Progenitor cell of endocrine pancreas (in vitro differentiated cells): ENCODE results near the gene OGFOD2. TPM values are rescaled to one million over a fixed set of nuclear protein-coding genes. Genes with fewer than 3 reads are reported as not detected.

Experiments used
- DNase-seq: peaks from one replicate; pipeline ENCODE4 v3.0.0; 2021; ENCODE audit warnings: low spot score; ENCODE audit not compliant: unreplicated experiment
- H3K27ac Mint-ChIP-seq: 2 replicates; pipeline ENCODE4 v1.8.0; 2021; ENCODE audit warnings: mild to moderate bottlenecking, moderate library complexity, mixed read lengths
- H3K27me3 Mint-ChIP-seq: 2 replicates; pipeline ENCODE4 v1.8.0; 2021; ENCODE audit warnings: mixed read lengths
- H3K36me3 Mint-ChIP-seq: 2 replicates; pipeline ENCODE4 v1.8.0; 2022; ENCODE audit warnings: mixed read lengths; ENCODE audit not compliant: insufficient read depth
- H3K4me1 Mint-ChIP-seq: 2 replicates; pipeline ENCODE4 v1.8.0; 2021; ENCODE audit warnings: low read depth, mixed read lengths
- H3K4me3 Mint-ChIP-seq: 2 replicates; pipeline ENCODE4 v1.8.0; 2021; ENCODE audit warnings: low read depth, mild to moderate bottlenecking, moderate library complexity, mixed read lengths
- H3K9me3 Mint-ChIP-seq: 2 replicates; pipeline ENCODE4 v1.8.0; 2021; ENCODE audit warnings: low read depth, mixed read lengths
- microRNA-seq: library from miRNA; unstranded; fragments of <30 nt; microRNA quantifications from one replicate; pipeline ENCODE4 v1.1.0, GENCODE V29; 2020; ENCODE audit warnings: borderline number of aligned reads; ENCODE audit not compliant: unreplicated experiment
- total RNA-seq: library from RNA; stranded (reverse); gene quantifications from 2 replicates; pipeline ENCODE4 v1.2.1, GENCODE V29; 2021
- TF ChIP-seq, protein P1 (sequence below): fragments of 200-600 bp; sonication (generic); IDR thresholded peaks from one replicate; pipeline ENCODE4 v1.5.0; 2021; ENCODE audit warnings: antibody characterized with exemption, mild to moderate bottlenecking; ENCODE audit not compliant: unreplicated experiment

The OGFOD2 gene
- total RNA-seq, 1 donor from 2014 or later: 16.1 TPM

DNA sequence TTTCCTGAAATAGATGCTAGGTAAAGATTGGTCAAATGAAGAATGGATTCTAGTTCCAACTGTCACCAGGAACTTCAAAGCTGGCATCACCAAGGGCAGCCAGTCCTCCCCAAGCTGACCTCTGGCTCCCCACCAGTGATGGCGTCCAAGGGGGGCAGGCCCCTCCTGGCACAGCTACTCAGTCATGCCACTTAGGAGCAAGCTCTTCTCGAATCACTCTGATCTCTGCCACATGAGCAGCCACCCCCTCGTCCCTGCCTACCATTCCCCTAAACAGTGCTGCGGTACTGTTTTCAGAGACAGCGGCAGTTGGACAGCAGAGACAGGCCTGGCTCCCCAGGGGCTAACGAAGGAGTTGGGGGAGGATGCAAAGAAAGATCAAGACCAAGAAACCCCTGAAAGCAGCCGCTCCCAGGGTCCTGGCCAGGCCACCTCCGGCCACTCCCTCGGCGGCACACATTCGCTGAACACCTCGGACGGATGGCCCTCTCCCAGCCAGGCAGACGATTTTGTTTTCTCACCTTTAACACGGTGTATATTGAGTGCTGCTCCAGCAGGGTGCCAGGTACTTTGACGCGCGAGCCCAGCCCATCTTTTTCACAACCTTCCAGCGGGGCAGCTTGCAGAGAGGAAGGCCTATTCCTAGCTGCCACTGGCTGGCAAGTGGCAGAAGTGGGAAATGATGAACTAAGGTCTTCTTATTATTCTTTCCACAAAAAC lies 52.8 kb downstream of the OGFOD2 start:
- H3K9me3 Mint-ChIP-seq: no peaks in the 10 kb centered on the region
- no peak overlapping the region for H3K4me3 Mint-ChIP-seq
- no peaks in the 10 kb centered on the region for H3K4me1 Mint-ChIP-seq
- no peak overlapping the region for H3K27ac Mint-ChIP-seq
- no peak for DNase-seq
- peaks cover 7% of the 10 kb centered on the region for H3K27me3 Mint-ChIP-seq
- TF ChIP-seq, protein P1, sequence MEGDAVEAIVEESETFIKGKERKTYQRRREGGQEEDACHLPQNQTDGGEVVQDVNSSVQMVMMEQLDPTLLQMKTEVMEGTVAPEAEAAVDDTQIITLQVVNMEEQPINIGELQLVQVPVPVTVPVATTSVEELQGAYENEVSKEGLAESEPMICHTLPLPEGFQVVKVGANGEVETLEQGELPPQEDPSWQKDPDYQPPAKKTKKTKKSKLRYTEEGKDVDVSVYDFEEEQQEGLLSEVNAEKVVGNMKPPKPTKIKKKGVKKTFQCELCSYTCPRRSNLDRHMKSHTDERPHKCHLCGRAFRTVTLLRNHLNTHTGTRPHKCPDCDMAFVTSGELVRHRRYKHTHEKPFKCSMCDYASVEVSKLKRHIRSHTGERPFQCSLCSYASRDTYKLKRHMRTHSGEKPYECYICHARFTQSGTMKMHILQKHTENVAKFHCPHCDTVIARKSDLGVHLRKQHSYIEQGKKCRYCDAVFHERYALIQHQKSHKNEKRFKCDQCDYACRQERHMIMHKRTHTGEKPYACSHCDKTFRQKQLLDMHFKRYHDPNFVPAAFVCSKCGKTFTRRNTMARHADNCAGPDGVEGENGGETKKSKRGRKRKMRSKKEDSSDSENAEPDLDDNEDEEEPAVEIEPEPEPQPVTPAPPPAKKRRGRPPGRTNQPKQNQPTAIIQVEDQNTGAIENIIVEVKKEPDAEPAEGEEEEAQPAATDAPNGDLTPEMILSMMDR: no peak
- H3K36me3 Mint-ChIP-seq: no peaks in the 10 kb centered on the region

DNA sequence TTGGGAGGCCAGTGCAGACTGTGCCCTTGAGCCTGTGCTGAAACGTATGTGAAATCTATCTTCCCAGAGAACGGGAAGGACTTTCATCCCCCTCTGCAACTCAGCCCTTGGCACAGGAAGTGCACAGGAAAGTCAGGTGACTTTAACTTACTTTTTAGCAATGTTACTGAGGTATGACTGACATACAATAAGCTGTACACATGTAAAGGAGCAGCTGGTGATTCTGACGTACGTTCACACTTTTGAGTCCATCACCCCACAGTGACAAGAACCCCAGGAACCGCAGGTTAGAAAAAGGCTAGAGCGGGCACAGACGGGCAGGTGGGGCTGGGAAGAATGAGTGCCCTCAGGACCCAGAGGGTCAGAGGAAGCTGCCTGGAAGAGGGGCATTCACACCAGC lies 53.4 kb downstream of the OGFOD2 start:
- H3K27me3 Mint-ChIP-seq: peaks cover 7% of the 10 kb centered on the region
- H3K4me3 Mint-ChIP-seq: no peak overlapping the region
- no peaks in the 10 kb centered on the region for H3K9me3 Mint-ChIP-seq
- H3K36me3 Mint-ChIP-seq: no peaks in the 10 kb centered on the region
- TF ChIP-seq, protein P1: no peak
- H3K27ac Mint-ChIP-seq: no peak overlapping the region
- no peaks in the 10 kb centered on the region for H3K4me1 Mint-ChIP-seq
- DNase-seq: no peak

DNA sequence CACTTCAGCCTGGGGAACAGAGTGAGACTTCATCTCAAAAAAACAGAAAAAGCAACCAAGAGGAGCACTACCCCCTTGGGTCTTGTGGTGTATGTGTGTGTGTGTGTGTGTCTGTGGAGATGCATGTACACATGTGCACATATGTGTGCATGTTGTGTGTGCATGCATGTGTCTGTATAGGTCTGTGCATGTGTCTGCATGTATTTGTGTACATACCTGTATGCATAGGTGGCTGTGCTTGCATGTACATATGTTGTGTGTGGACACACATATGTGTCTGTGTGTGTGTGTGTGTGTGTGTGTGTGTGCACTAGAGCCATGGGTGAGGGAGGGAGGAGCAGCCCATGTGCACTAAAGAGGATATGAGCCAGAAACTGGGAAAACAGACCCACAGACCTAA lies 54.5 kb downstream of the OGFOD2 start:
- Mint-ChIP-seq H3K9me3 (no peaks in the 10 kb centered on the region), H3K4me1 (no peaks in the 10 kb centered on the region)

More for the DNA sequence above, 54.5 kb downstream of the OGFOD2 start:
- Mint-ChIP-seq H3K36me3 (no peaks in the 10 kb centered on the region), H3K4me3 (no peak overlapping the region), H3K27me3 (peaks cover 7% of the 10 kb centered on the region), H3K27ac (no peak overlapping the region)
- TF ChIP-seq, protein P1: no peak
- no peak for DNase-seq

Small RNAs within 50 kb of the gene (microRNA-seq; reads per million reads assigned to microRNA genes)
- not detected for gene MIR4304

Other genes starting within 250 kb of the OGFOD2 start
- 0.22 and 0.62 TPM in 2 replicates for gene HCAR1, start 244.4 kb upstream of the OGFOD2 start, total RNA-seq
- gene DENR, start 222.4 kb upstream of the OGFOD2 start, total RNA-seq: 67.8 and 68.4 TPM in 2 replicates
- gene CCDC62, start 200.7 kb upstream of the OGFOD2 start, total RNA-seq: 0.80 and 0.81 TPM in 2 replicates
- gene HIP1R, start 139.8 kb upstream of the OGFOD2 start, total RNA-seq: 61.1 and 68.8 TPM in 2 replicates
- gene VPS37B, start 79.1 kb upstream of the OGFOD2 start, total RNA-seq: 22.9 and 24.2 TPM in 2 replicates
- 10.4 and 10.5 TPM in 2 replicates for gene ABCB9, start 8.8 kb upstream of the OGFOD2 start, total RNA-seq
- 122 and 127 TPM in 2 replicates for gene ARL6IP4, start 5.4 kb downstream of the OGFOD2 start, total RNA-seq
- 2.1 and 2.6 TPM in 2 replicates for gene PITPNM2, start 175.8 kb downstream of the OGFOD2 start, total RNA-seq